ENCODE results near the gene MN1.

The MN1 gene

GRCh38 chr22:27723708-27724107, 77.8 kb downstream of the MN1 start:
- TF ChIP-seq, protein P1, sequence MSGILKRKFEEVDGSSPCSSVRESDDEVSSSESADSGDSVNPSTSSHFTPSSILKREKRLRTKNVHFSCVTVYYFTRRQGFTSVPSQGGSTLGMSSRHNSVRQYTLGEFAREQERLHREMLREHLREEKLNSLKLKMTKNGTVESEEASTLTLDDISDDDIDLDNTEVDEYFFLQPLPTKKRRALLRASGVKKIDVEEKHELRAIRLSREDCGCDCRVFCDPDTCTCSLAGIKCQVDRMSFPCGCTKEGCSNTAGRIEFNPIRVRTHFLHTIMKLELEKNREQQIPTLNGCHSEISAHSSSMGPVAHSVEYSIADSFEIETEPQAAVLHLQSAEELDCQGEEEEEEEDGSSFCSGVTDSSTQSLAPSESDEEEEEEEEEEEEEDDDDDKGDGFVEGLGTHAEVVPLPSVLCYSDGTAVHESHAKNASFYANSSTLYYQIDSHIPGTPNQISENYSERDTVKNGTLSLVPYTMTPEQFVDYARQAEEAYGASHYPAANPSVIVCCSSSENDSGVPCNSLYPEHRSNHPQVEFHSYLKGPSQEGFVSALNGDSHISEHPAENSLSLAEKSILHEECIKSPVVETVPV (CRISPR knock-in tag; IDR thresholded peaks at IDR 0.05) = no peak
- no peak for TF ChIP-seq ZNF565 (CRISPR knock-in tag; conservative IDR thresholded peaks at IDR 0.05; ENCODE audit: low read depth)
- no peak for TF ChIP-seq ARNTL (CRISPR knock-in tag; IDR thresholded peaks at IDR 0.05; ENCODE audit: borderline replicate concordance, low read depth)
- no peak for TF ChIP-seq TCF4 (CRISPR knock-in tag; IDR thresholded peaks at IDR 0.05; ENCODE audit: borderline replicate concordance)
- TF ChIP-seq TOX (CRISPR knock-in tag; IDR thresholded peaks at IDR 0.05; ENCODE audit: borderline replicate concordance) = no peak
- no peak for TF ChIP-seq CSDC2 (CRISPR knock-in tag; IDR thresholded peaks at IDR 0.05)
- no peak for TF ChIP-seq GLIS3 (CRISPR knock-in tag; IDR thresholded peaks at IDR 0.05)
- TF ChIP-seq PPARA (CRISPR knock-in tag; IDR thresholded peaks at IDR 0.05; ENCODE audit: borderline replicate concordance) = no peak
- TF ChIP-seq BACH2 (CRISPR knock-in tag; IDR thresholded peaks at IDR 0.05; ENCODE audit: borderline replicate concordance) = no peak
- ATAC-seq = no peak

DNA sequence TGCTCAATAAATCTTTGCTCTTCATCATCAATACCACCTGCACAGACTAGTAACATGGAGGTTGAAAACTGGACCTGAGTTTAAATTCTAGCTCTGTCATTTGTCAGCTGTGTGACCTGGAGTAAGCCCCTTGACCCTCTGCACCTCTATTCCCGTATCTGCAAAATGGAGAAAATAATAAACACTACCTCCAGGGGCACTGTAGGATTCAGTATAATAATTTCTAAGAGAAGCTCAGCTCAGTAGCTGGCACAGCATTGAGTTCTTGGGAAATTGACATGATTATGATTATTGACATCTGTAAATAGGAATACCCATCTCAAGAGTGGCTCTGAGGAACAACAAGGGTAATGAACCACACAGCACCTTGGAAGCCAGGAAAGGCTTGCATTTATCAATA, 78.4 kb downstream of the MN1 start:
- ATAC-seq = no peak
- TF ChIP-seq OSR1 (CRISPR knock-in tag; IDR thresholded peaks at IDR 0.05) (no peak), ZC3H10 (CRISPR knock-in tag; IDR thresholded peaks at IDR 0.05) (no peak), ZFP3 (CRISPR knock-in tag; IDR thresholded peaks at IDR 0.05) (no peak), CSDC2 (CRISPR knock-in tag; IDR thresholded peaks at IDR 0.05) (no peak), ZNF8 (CRISPR knock-in tag; IDR thresholded peaks at IDR 0.05) (no peak), TSHZ2 (CRISPR knock-in tag; IDR thresholded peaks at IDR 0.05) (no peak), PPARA (CRISPR knock-in tag; IDR thresholded peaks at IDR 0.05; ENCODE audit: borderline replicate concordance) (no peak), ARNTL (CRISPR knock-in tag; IDR thresholded peaks at IDR 0.05; ENCODE audit: borderline replicate concordance, low read depth) (no peak), GLIS3 (CRISPR knock-in tag; IDR thresholded peaks at IDR 0.05) (no peak), RARB (CRISPR knock-in tag; IDR thresholded peaks at IDR 0.05) (no peak), ZNF565 (CRISPR knock-in tag; conservative IDR thresholded peaks at IDR 0.05; ENCODE audit: low read depth) (no peak), ISL1 (CRISPR knock-in tag; IDR thresholded peaks at IDR 0.05) (no peak), ZFP30 (CRISPR knock-in tag; IDR thresholded peaks at IDR 0.05) (no peak), BACH2 (CRISPR knock-in tag; IDR thresholded peaks at IDR 0.05; ENCODE audit: borderline replicate concordance) (no peak)
- TF ChIP-seq, protein P2, sequence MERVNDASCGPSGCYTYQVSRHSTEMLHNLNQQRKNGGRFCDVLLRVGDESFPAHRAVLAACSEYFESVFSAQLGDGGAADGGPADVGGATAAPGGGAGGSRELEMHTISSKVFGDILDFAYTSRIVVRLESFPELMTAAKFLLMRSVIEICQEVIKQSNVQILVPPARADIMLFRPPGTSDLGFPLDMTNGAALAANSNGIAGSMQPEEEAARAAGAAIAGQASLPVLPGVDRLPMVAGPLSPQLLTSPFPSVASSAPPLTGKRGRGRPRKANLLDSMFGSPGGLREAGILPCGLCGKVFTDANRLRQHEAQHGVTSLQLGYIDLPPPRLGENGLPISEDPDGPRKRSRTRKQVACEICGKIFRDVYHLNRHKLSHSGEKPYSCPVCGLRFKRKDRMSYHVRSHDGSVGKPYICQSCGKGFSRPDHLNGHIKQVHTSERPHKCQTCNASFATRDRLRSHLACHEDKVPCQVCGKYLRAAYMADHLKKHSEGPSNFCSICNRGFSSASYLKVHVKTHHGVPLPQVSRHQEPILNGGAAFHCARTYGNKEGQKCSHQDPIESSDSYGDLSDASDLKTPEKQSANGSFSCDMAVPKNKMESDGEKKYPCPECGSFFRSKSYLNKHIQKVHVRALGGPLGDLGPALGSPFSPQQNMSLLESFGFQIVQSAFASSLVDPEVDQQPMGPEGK (CRISPR knock-in tag; IDR thresholded peaks at IDR 0.05; ENCODE audit: borderline replicate concordance) = no peak
- TF ChIP-seq, protein P3, sequence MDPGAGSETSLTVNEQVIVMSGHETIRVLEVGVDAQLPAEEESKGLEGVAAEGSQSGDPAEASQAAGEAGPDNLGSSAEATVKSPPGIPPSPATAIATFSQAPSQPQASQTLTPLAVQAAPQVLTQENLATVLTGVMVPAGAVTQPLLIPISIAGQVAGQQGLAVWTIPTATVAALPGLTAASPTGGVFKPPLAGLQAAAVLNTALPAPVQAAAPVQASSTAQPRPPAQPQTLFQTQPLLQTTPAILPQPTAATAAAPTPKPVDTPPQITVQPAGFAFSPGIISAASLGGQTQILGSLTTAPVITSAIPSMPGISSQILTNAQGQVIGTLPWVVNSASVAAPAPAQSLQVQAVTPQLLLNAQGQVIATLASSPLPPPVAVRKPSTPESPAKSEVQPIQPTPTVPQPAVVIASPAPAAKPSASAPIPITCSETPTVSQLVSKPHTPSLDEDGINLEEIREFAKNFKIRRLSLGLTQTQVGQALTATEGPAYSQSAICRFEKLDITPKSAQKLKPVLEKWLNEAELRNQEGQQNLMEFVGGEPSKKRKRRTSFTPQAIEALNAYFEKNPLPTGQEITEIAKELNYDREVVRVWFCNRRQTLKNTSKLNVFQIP (CRISPR knock-in tag; IDR thresholded peaks at IDR 0.05; ENCODE audit: borderline replicate concordance, low read depth) = no peak
- TF ChIP-seq, protein P4, sequence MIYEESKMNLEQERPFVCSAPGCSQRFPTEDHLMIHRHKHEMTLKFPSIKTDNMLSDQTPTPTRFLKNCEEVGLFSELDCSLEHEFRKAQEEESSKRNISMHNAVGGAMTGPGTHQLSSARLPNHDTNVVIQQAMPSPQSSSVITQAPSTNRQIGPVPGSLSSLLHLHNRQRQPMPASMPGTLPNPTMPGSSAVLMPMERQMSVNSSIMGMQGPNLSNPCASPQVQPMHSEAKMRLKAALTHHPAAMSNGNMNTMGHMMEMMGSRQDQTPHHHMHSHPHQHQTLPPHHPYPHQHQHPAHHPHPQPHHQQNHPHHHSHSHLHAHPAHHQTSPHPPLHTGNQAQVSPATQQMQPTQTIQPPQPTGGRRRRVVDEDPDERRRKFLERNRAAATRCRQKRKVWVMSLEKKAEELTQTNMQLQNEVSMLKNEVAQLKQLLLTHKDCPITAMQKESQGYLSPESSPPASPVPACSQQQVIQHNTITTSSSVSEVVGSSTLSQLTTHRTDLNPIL (CRISPR knock-in tag; IDR thresholded peaks at IDR 0.05; ENCODE audit: low read depth) = no peak

DNA sequence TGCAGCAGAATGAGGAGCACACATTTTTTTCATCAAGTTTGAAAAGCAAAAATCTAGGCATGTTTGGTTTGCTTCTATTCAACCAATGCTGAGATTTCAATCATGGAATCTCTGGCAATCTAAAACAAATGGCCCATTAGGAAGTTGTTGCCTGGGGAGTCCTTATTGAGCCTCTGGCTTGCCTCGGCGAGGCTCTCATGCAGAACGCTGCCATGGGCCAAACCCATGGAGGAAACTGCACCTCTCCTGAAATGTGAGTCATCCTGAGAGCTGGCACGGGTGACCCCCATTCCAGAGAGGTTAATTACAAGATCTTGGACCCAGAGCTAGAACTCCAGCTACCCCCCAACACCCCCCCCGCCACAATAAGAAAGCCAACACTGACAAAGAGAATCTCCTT, 80.7 kb downstream of the MN1 start:
- no peak for ATAC-seq
- TF ChIP-seq, protein P4 (CRISPR knock-in tag; IDR thresholded peaks at IDR 0.05; ENCODE audit: low read depth) = no peak
- TF ChIP-seq, protein P1 (CRISPR knock-in tag; IDR thresholded peaks at IDR 0.05) = no peak
- no peak for TF ChIP-seq ZNF8 (CRISPR knock-in tag; IDR thresholded peaks at IDR 0.05)

Data from SK-N-SH treated with all-trans-retinoic acid at 6 μM for 48 hours (cell line).